PC-9 (cell line): Measurements from ENCODE around the gene CD6. TPM values are rescaled to one million over a fixed set of nuclear protein-coding genes. Genes with fewer than 3 reads are reported as not detected.
A peak's percentile ranks its signal among the peaks of the same experiment; 100 is the strongest.

Experiments used
- BruUV-seq: library from RNA; stranded (reverse); fragments of 400-500 nt; replicated peaks from 2 replicates; lab custom pipeline; 2021; lab: Mats Ljungman, UMichigan
- CTCF ChIA-PET: fragments of 300-600 bp; sonication (Branson Sonifier 250); formaldehyde crosslinking; loops from one replicate; lab custom pipeline; 2022; ENCODE audit warnings: antibody characterized with exemption; lab: Charles Lee
- POLR2A ChIA-PET: fragments of 300-600 bp; sonication (Branson Sonifier 250); formaldehyde crosslinking; loops from one replicate; lab custom pipeline; 2022; ENCODE audit warnings: antibody characterized with exemption; ENCODE audit not compliant: unreplicated experiment; lab: Charles Lee
- DNase-seq, 2 experiments: peaks; one replicate each; pipeline versions ENCODE4 v3.0.0 to v3.0.0-alpha.2; 2015 to 2022; ENCODE audit warnings: mixed read lengths in 1 of 2
- H2AFZ ChIP-seq: fragments of 200-600 bp; sonication (generic); 2 replicates; pipeline ENCODE4 v1.8.1; 2017; ENCODE audit warnings: antibody characterized with exemption
- H3F3A ChIP-seq: fragments of 200-600 bp; sonication (generic); 2 replicates; pipeline ENCODE4 v1.8.1; 2017; ENCODE audit warnings: antibody characterized with exemption, mild to moderate bottlenecking, low read depth; ENCODE audit not compliant: insufficient read depth
- H3K27ac ChIP-seq: fragments of 200-600 bp; sonication (generic); 2 replicates; pipeline ENCODE4 v1.6.1; 2016; ENCODE audit warnings: mixed run types
- H3K27me3 ChIP-seq: fragments of 200-600 bp; sonication (generic); 2 replicates; pipeline ENCODE4 v1.6.1; 2016; ENCODE audit warnings: low read depth, mixed run types; ENCODE audit not compliant: insufficient read depth
- H3K36me3 ChIP-seq: fragments of 200-600 bp; sonication (generic); 2 replicates; pipeline ENCODE4 v1.6.1; 2016; ENCODE audit warnings: low read depth, mixed run types
- H3K4me1 ChIP-seq: fragments of 200-600 bp; sonication (generic); replicated peaks from 2 replicates; pipeline ENCODE4 v1.6.1; 2016; ENCODE audit warnings: mixed run types; ENCODE audit not compliant: insufficient read depth
- H3K4me2 ChIP-seq: fragments of 200-600 bp; sonication (generic); 2 replicates; pipeline ENCODE4 v1.6.1; 2017; ENCODE audit warnings: mixed run types
- H3K4me3 ChIP-seq: fragments of 200-600 bp; sonication (generic); 2 replicates; pipeline ENCODE4 v1.6.1; 2016; ENCODE audit warnings: mixed run types
- H3K79me2 ChIP-seq: fragments of 200-600 bp; sonication (generic); 2 replicates; pipeline ENCODE4 v1.6.1; 2017; ENCODE audit warnings: low read depth, mixed run types
- H3K9me2 ChIP-seq: fragments of 200-600 bp; sonication (generic); 2 replicates; pipeline ENCODE4 v1.8.1; 2017; ENCODE audit warnings: mild to moderate bottlenecking; ENCODE audit not compliant: insufficient read depth
- H3K9me3 ChIP-seq: fragments of 200-600 bp; sonication (generic); 2 replicates; pipeline ENCODE4 v1.8.1; 2016; ENCODE audit warnings: low read depth; ENCODE audit not compliant: insufficient read depth
- H4K20me1 ChIP-seq: fragments of 200-600 bp; sonication (generic); 2 replicates; pipeline ENCODE4 v1.8.1; 2017; ENCODE audit not compliant: insufficient read depth
- CTCF ChIP-seq: fragments of 200-600 bp; sonication (generic); conservative IDR thresholded peaks from 2 replicates; pipeline ENCODE4 v1.6.1; 2017; ENCODE audit warnings: mixed run types, antibody characterized with exemption, mild to moderate bottlenecking, moderate library complexity
- EZH2 ChIP-seq: fragments of 200-600 bp; sonication (generic); IDR thresholded peaks from 2 replicates; pipeline ENCODE4 v1.8.0; 2017; ENCODE audit warnings: antibody characterized with exemption, low read depth
- intact Hi-C: fragments of 100-400 bp; cut with micrococcal nuclease; formaldehyde crosslinking; loops from one replicate; pipeline ENCODE4 v1.10.0; 2022; ENCODE audit not compliant: unreplicated experiment
- total RNA-seq: library from RNA; stranded (reverse); gene quantifications from 2 replicates; pipeline ENCODE4 v1.2.3, GENCODE V29; 2021

CD6 gene
- total RNA-seq, 1 experiment from 2014 or later, result 0.74 TPM

DNA sequence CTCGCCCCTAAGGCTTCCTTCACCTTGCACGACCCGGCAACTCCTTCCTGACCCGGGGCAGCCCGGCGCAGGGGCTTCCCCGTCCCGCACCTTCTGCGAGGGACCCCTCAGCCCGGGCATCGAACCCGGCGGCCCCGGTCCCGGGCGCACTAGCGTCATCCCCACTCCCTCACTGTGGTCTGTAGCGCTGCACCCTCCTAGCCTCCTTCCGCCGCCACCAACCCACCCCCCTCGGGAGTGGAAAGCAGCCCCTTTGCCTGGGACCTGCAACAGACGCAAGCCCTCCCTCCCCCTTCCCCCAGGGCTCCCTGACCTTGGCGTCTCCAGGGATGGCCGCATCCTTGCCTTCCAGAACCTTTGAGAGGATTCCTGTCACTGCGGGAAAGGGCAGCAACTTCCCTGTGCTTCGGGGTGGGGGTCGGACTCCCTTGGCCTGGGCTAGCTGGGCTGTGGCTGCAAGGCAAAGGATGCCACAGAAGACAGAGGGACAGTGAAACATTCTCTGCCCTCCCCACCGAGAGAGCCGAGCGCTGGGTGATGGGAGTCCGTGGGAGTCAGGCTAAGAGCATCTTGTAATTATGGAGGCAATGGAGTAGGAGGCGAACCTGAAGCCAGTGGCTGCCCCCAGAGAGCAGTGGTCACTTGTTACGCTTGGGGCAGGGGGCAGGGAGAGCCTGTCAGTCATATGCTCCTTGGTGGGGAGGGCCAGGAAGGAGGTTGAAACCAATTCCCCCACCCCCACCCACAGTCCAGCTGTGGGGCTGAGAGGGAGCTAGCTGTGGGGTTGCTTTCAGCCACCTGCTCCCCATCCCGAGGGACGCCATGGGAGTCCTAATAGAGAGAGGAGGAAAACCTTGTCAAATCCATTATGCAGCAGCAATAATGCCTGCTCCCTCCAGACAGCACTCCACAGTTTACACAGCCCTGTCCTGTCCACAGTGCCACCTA lies 46.3 kb upstream of the CD6 start:
- no peak for DNase-seq
- BruUV-seq, result TSS peak; percentile 17
- H3K9me2 ChIP-seq, result no peaks in the 10 kb centered on the region
- no peaks in the 10 kb centered on the region for H3K79me2 ChIP-seq
- peaks cover 13% of the 10 kb centered on the region for H3K4me1 ChIP-seq
- ChIA-PET CTCF (no interaction called here), POLR2A (interaction anchor here (0.6 kb wide), 1 partner anchor 18 kb away, joined by 6 read pairs; no protein-coding TSS in a partner anchor)
- H2AFZ ChIP-seq, result peak overlapping the region; percentile 84
- H3K27me3 ChIP-seq, result no peaks in the 10 kb centered on the region
- H3K4me3 ChIP-seq, result peak overlapping the region; percentile 74
- H3K27ac ChIP-seq, result no peak overlapping the region
- H3K4me2 ChIP-seq, result peak overlapping the region; percentile 91
- H3K36me3 ChIP-seq, result 0 out of 2 replicates have a peak, but pooled peaks cover 9% of the 10 kb centered on the region
- no peaks in the 10 kb centered on the region for H4K20me1 ChIP-seq
- intact Hi-C loops, result loop anchor here (1.0 to 10.0 kb wide), 4 partner anchors 9 to 940 kb away; partner anchors contain the start of gene CD6
- no peaks in the 10 kb centered on the region for H3K9me3 ChIP-seq
- TF ChIP-seq EZH2, result no peak
- H3F3A ChIP-seq, result peaks cover 12% of the 10 kb centered on the region; the same call in 1 of the 2 replicates

GRCh38 chr11:60925868-60926267 lies 45.6 kb upstream of the CD6 start:
- peak overlapping the region; percentile 74; the same call in 1 of the 2 replicates for H3K4me3 ChIP-seq
- no peaks in the 10 kb centered on the region for H3K27me3 ChIP-seq
- no peak overlapping the region for H2AFZ ChIP-seq
- H3K79me2 ChIP-seq, result no peaks in the 10 kb centered on the region
- H4K20me1 ChIP-seq, result no peaks in the 10 kb centered on the region
- H3K36me3 ChIP-seq, result 0 out of 2 replicates have a peak, but pooled peaks cover 5% of the 10 kb centered on the region
- intact Hi-C loops, result loop anchor here (2.0 to 10.0 kb wide), 3 partner anchors 17 to 939 kb away; partner anchors contain the start of gene CD6
- no peaks in the 10 kb centered on the region for H3K9me3 ChIP-seq
- no peaks in the 10 kb centered on the region for H3K9me2 ChIP-seq
- H3F3A ChIP-seq, result peaks cover 12% of the 10 kb centered on the region; the same call in 1 of the 2 replicates
- ChIA-PET CTCF (no interaction called here), POLR2A (interaction anchor here (0.6 kb wide), 1 partner anchor 17 kb away, joined by 6 read pairs; no protein-coding TSS in a partner anchor)
- DNase-seq, result peak in 1 of 2 experiments; percentile 66
- H3K4me1 ChIP-seq, result peaks cover 13% of the 10 kb centered on the region
- TF ChIP-seq CTCF (no peak), EZH2 (no peak)
- peak overlapping the region; percentile 91 for H3K4me2 ChIP-seq
- no peak overlapping the region for H3K27ac ChIP-seq
- BruUV-seq, result no TSS peak

- H2AFZ ChIP-seq, result no peak overlapping the region
- peaks cover 13% of the 10 kb centered on the region for H3K4me1 ChIP-seq
- no peaks in the 10 kb centered on the region for H3K79me2 ChIP-seq
- H4K20me1 ChIP-seq, result no peaks in the 10 kb centered on the region
- no peaks in the 10 kb centered on the region for H3K9me2 ChIP-seq
- H3K4me3 ChIP-seq, result no peak overlapping the region
- peaks cover 12% of the 10 kb centered on the region; the same call in 1 of the 2 replicates for H3F3A ChIP-seq
- intact Hi-C loops, result loop anchor here (10.0 kb wide), 1 partner anchor 938 kb away; no protein-coding TSS in a partner anchor
- no peaks in the 10 kb centered on the region for H3K27me3 ChIP-seq
- H3K4me2 ChIP-seq, result no peak overlapping the region
- ChIA-PET CTCF (interaction anchor here (0.6 kb wide), 1 partner anchor 13 kb away, joined by 3 read pairs; the partner anchor contains the start of gene TMEM109), POLR2A (interaction anchor here (0.6 kb wide), 1 partner anchor 70 kb away, joined by 7 read pairs; no protein-coding TSS in a partner anchor)
- no peaks in the 10 kb centered on the region for H3K9me3 ChIP-seq
- no peak overlapping the region for H3K27ac ChIP-seq
- 0 out of 2 replicates have a peak, but pooled peaks cover 2% of the 10 kb centered on the region for H3K36me3 ChIP-seq
- DNase-seq, result no peak
- TF ChIP-seq CTCF, result no peak
- TF ChIP-seq EZH2, result no peak
- no TSS peak for BruUV-seq
These were observed 45.0 kb upstream of the CD6 start for GRCh38 chr11:60926500-60926899.
